HEK293 (cell line): Measurements from ENCODE around the gene MYLK2.
A peak's percentile ranks its signal among the peaks of the same experiment; 100 is the strongest.

Source experiments
- CTCF ChIA-PET: fragments of 350-600 bp; formaldehyde crosslinking; extraction: SDS; loops from one replicate; lab custom pipeline; 2021; ENCODE audit warnings: antibody characterized with exemption; lab: Yijun Ruan, JAX
- POLR2A ChIA-PET: fragments of 300-600 bp; formaldehyde crosslinking; extraction: SDS; loops from one replicate; lab custom pipeline; 2020; ENCODE audit warnings: antibody characterized with exemption, inconsistent platforms; lab: Yijun Ruan, JAX
- H3K27ac ChIP-seq: fragments of 200-500 bp; sonication (Bioruptor generic); 2 replicates; pipeline ENCODE4 v1.5.1; 2014; ENCODE audit warnings: low read depth, low read length, control low read depth, inconsistent platforms; ENCODE audit errors: extremely low read depth
- H3K36me3 ChIP-seq, 2 experiments: fragments of 200-500 bp in 1 of 2; sonication (Bioruptor generic) in 1 of 2; 1 replicate in 1 of 2; 2 replicates in 1 of 2; pipeline ENCODE4 v1.5.1; 2014 to 2017; ENCODE audit warnings: inconsistent platforms in 2 of 2, low read length in 2 of 2; ENCODE audit not compliant: control insufficient read depth in 2 of 2, insufficient read depth in 1 of 2
- H3K4me1 ChIP-seq: fragments of 200-500 bp; sonication (Bioruptor generic); 2 replicates; pipeline ENCODE4 v1.5.1; 2014; ENCODE audit warnings: mild to moderate bottlenecking, low read length, inconsistent platforms; ENCODE audit not compliant: control insufficient read depth, insufficient read depth
- H3K4me3 ChIP-seq: 2 replicates; pipeline ENCODE4 v1.5.1; 2011; ENCODE audit warnings: low read depth, mild to moderate bottlenecking, control low read depth, low read length, moderate library complexity
- H3K9me3 ChIP-seq: fragments of 200-500 bp; sonication (Bioruptor generic); 2 replicates; pipeline ENCODE4 v1.5.1; 2014; ENCODE audit warnings: low read depth, low read length, inconsistent platforms; ENCODE audit not compliant: control insufficient read depth, insufficient read depth
- EGR2 ChIP-seq: fragments of 450-650 bp; formaldehyde crosslinking; IDR thresholded peaks from 2 replicates; pipeline ENCODE4 v1.5.1; 2016; ENCODE audit warnings: low read depth, missing biosample characterization, missing genetic modification characterization
- HOXD13 ChIP-seq: sonication (generic); formaldehyde crosslinking; IDR thresholded peaks from 2 replicates; pipeline ENCODE4 v1.8.0; 2022; ENCODE audit warnings: missing genetic modification reagents, borderline replicate concordance
- INSM2 ChIP-seq: fragments of 450-650 bp; formaldehyde crosslinking; IDR thresholded peaks from 2 replicates; pipeline ENCODE4 v1.5.1; 2016; ENCODE audit warnings: missing biosample characterization, missing genetic modification characterization
- MEIS1 ChIP-seq: sonication (generic); formaldehyde crosslinking; IDR thresholded peaks from 2 replicates; pipeline ENCODE4 v1.8.1; 2022; ENCODE audit warnings: missing genetic modification reagents, mild to moderate bottlenecking, borderline replicate concordance
- MYNN ChIP-seq: fragments of 450-650 bp; formaldehyde crosslinking; IDR thresholded peaks from 2 replicates; pipeline ENCODE4 v1.5.1; 2016; ENCODE audit warnings: missing biosample characterization, missing genetic modification characterization, borderline replicate concordance
- YY2 ChIP-seq: fragments of 450-650 bp; formaldehyde crosslinking; IDR thresholded peaks from 2 replicates; pipeline ENCODE4 v1.5.1; 2016; ENCODE audit warnings: missing biosample characterization, missing genetic modification characterization
- ZFHX2 ChIP-seq: fragments of 450-650 bp; formaldehyde crosslinking; conservative IDR thresholded peaks from 2 replicates; pipeline ENCODE4 v1.5.1; 2016; ENCODE audit warnings: missing biosample characterization, missing genetic modification characterization
- ZNF157 ChIP-seq: fragments of 450-650 bp; formaldehyde crosslinking; IDR thresholded peaks from 2 replicates; pipeline ENCODE4 v1.5.1; 2016; ENCODE audit warnings: missing biosample characterization, missing genetic modification characterization
- ZNF214 ChIP-seq: fragments of 450-650 bp; formaldehyde crosslinking; IDR thresholded peaks from 2 replicates; pipeline ENCODE4 v1.5.1; 2017; ENCODE audit warnings: missing biosample characterization, mild to moderate bottlenecking, missing genetic modification characterization, borderline replicate concordance
- ZNF274 ChIP-seq, 2 experiments: fragments of 200-500 bp in 1 of 2; fragments of 450-650 bp in 1 of 2; sonication (Bioruptor generic) in 1 of 2; formaldehyde crosslinking in 1 of 2; IDR thresholded peaks; 2 replicates each; pipeline versions ENCODE4 v1.5.1 to v1.6.1; 2014 to 2016; ENCODE audit warnings: borderline replicate concordance in 1 of 2, inconsistent platforms in 1 of 2, low read length in 1 of 2, missing biosample characterization in 1 of 2, missing genetic modification characterization in 1 of 2
- ZNF324 ChIP-seq: fragments of 450-650 bp; formaldehyde crosslinking; IDR thresholded peaks from 2 replicates; pipeline ENCODE4 v1.5.1; 2016; ENCODE audit warnings: missing biosample characterization, missing genetic modification characterization
- ZNF341 ChIP-seq: fragments of 450-650 bp; formaldehyde crosslinking; IDR thresholded peaks from 2 replicates; pipeline ENCODE4; 2016; ENCODE audit warnings: low read depth, missing biosample characterization, missing genetic modification characterization
- ZNF488 ChIP-seq: fragments of 450-650 bp; formaldehyde crosslinking; IDR thresholded peaks from 2 replicates; pipeline ENCODE4 v1.5.1; 2016; ENCODE audit warnings: missing biosample characterization, missing genetic modification characterization
- ZNF555 ChIP-seq: fragments of 450-650 bp; formaldehyde crosslinking; conservative IDR thresholded peaks from 2 replicates; pipeline ENCODE4 v1.5.1; 2017; ENCODE audit warnings: missing biosample characterization, mild to moderate bottlenecking, missing genetic modification characterization, inconsistent platforms
- ZNF600 ChIP-seq: fragments of 450-650 bp; formaldehyde crosslinking; IDR thresholded peaks from 2 replicates; pipeline ENCODE4 v1.5.1; 2016; ENCODE audit warnings: missing biosample characterization, missing genetic modification characterization
- ZNF610 ChIP-seq: fragments of 450-650 bp; formaldehyde crosslinking; IDR thresholded peaks from 2 replicates; pipeline ENCODE4 v1.5.1; 2016; ENCODE audit warnings: missing biosample characterization, missing genetic modification characterization, borderline replicate concordance
- ZNF701 ChIP-seq: fragments of 450-650 bp; formaldehyde crosslinking; IDR thresholded peaks from 2 replicates; pipeline ENCODE4 v1.5.1; 2016; ENCODE audit warnings: missing biosample characterization, missing genetic modification characterization
- ZNF768 ChIP-seq: fragments of 450-650 bp; formaldehyde crosslinking; IDR thresholded peaks from 2 replicates; pipeline ENCODE4 v1.5.1; 2018; ENCODE audit warnings: missing biosample characterization, mild to moderate bottlenecking, missing genetic modification characterization
- ZNF776 ChIP-seq: fragments of 450-650 bp; formaldehyde crosslinking; IDR thresholded peaks from 2 replicates; pipeline ENCODE4 v1.5.0; 2017; ENCODE audit warnings: missing biosample characterization, missing genetic modification characterization, borderline replicate concordance
- ZNF830 ChIP-seq: fragments of 450-650 bp; IDR thresholded peaks from 2 replicates; pipeline ENCODE4 v1.5.0; 2018; ENCODE audit warnings: missing biosample characterization, missing genetic modification characterization, low read depth, mild to moderate bottlenecking, moderate library complexity
- ZNF837 ChIP-seq: fragments of 450-650 bp; formaldehyde crosslinking; IDR thresholded peaks from 2 replicates; pipeline ENCODE4 v1.5.1; 2016; ENCODE audit warnings: missing biosample characterization, missing genetic modification characterization
- ZXDB ChIP-seq: fragments of 450-650 bp; formaldehyde crosslinking; IDR thresholded peaks from 2 replicates; pipeline ENCODE4 v1.5.1; 2016; ENCODE audit warnings: missing biosample characterization, missing genetic modification characterization
- TF ChIP-seq, protein P1 (sequence below): IDR thresholded peaks from 2 replicates; pipeline ENCODE4 v1.6.1; 2011; ENCODE audit warnings: mild to moderate bottlenecking, low read depth, low read length, borderline replicate concordance
- TF ChIP-seq, protein P2 (sequence below): fragments of 450-650 bp; formaldehyde crosslinking; IDR thresholded peaks from 2 replicates; pipeline ENCODE4 v1.5.1; 2016; ENCODE audit warnings: missing biosample characterization, missing genetic modification characterization

The MYLK2 gene

GRCh38 chr20:31838646-31839292 lies 19.6 kb downstream of the MYLK2 start (continued):
- no peak for TF ChIP-seq ZNF274 (IDR thresholded peaks at IDR 0.05; ENCODE audit: low read length)
- no peak for TF ChIP-seq ZNF274 (tag by site-specific recombination; IDR thresholded peaks at IDR 0.05; ENCODE audit: borderline replicate concordance)
- TF ChIP-seq ZNF830 (tag by site-specific recombination) = no peak
- TF ChIP-seq, protein P1, sequence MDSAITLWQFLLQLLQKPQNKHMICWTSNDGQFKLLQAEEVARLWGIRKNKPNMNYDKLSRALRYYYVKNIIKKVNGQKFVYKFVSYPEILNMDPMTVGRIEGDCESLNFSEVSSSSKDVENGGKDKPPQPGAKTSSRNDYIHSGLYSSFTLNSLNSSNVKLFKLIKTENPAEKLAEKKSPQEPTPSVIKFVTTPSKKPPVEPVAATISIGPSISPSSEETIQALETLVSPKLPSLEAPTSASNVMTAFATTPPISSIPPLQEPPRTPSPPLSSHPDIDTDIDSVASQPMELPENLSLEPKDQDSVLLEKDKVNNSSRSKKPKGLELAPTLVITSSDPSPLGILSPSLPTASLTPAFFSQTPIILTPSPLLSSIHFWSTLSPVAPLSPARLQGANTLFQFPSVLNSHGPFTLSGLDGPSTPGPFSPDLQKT = no peak

DNA sequence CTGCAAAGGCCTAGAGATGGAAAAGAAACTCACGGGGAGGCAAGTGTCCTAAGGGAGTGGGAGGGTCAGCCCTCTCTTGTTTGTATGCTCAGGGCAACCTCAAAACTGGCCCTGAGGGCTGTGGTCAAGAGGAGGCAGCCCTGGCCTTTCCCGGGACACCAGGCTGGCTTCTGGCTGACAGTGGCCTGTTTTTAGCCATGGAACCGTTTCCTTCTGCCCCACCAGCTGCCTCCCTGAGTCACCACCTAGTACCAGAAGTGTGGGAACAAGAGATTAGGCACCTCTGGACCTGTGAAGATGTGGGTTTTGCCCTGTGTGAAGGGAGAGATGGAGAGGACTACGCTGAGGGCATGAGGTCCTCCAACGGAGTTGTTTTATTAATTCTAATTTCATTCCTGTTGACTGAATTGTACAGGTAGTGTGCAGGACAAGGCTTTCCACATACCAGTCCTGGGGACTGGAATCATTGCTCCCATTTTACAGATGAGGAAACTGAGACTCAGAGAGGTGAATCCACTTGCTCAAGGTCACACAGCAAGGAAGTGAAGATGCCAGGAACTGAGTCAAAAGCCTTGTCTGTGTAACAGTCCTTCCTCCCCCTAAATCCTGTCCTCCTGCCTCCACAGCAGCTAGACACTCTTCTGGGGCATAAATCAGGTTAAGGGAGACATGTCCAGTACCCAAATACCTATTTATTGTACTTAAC lies 20.8 kb downstream of the MYLK2 start:
- H3K36me3 ChIP-seq = no peaks in the 10 kb centered on the region
- no peak overlapping the region for H3K27ac ChIP-seq
- H3K9me3 ChIP-seq = no peaks in the 10 kb centered on the region
- ChIA-PET POLR2A (interaction anchor here (2.2 kb wide), 1 partner anchor 40 kb away, joined by 8 read pairs; no protein-coding TSS in a partner anchor), CTCF (interaction anchor here (4.5 to 8.4 kb wide), 2 partner anchors 7 to 13 kb away, joined by 35 to 87 read pairs; partner anchors contain the start of gene FOXS1)
- no peak for TF ChIP-seq ZNF488 (tag by site-specific recombination)
- TF ChIP-seq ZNF837 (tag by site-specific recombination) = no peak
- TF ChIP-seq ZNF214 (tag by site-specific recombination) = no peak
- no peak for TF ChIP-seq ZXDB (tag by site-specific recombination)
- TF ChIP-seq MEIS1 (CRISPR knock-in tag) = no peak
- TF ChIP-seq ZNF768 (tag by site-specific recombination) = peak; percentile 90; the same call in 1 of the 2 replicates
- TF ChIP-seq ZNF555 = no peak
- no peaks in the 10 kb centered on the region for H3K4me1 ChIP-seq
- H3K4me3 ChIP-seq = no peak overlapping the region

DNA sequence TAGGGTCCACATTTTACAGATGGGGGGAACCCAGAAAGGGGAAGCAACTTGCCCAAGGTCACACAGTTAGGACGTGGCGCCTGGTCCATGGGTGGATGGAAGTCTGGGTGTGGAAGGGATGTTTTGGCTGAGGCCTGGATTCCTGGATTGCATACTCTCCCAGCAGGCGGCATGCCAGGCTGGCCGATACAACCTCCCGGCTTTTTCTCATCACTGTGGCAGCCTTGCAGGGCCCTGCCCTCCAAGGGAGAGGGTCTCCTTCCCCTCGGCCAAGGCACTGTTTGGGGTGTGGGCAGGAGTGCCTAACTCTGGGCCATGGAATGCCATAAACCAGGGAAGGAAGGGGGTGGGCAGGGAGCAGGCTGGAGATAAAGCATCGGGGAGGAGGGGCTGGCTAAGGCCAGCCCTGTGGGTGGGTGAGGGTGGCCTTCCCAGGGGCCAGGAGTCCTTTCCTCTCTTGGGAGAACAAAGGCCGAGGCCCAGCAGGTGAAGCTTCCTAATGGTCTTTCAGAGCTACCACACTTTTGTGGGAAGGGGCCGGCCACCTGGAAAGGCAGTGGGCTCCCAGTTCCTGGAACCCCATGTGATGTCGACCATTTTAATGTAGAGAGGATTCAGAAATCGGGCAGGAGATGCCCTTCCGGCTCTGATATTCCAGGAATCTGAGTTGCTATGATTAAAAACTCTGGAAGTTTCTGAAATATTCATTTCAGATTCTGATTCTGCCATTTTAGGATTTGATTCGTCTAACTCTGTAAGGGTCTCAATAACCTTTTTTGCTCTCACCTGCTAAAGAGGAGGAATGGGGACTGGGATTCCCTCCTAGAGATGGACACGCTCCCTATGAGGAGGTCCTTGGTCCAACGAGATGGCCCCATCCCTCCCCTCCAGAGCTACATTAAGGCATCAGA lies 22.0 kb downstream of the MYLK2 start:
- no peaks in the 10 kb centered on the region for H3K4me1 ChIP-seq
- ChIA-PET CTCF (interaction anchor here (0.6 to 3.7 kb wide), 3 partner anchors 11 to 812 kb away, joined by 3 to 17 read pairs (median 3); no protein-coding TSS in a partner anchor), POLR2A (no interaction called here)

More for the DNA sequence above, 22.0 kb downstream of the MYLK2 start:
- Histone ChIP-seq H3K4me3 (no peak overlapping the region), H3K27ac (no peak overlapping the region), H3K9me3 (no peaks in the 10 kb centered on the region), H3K36me3 (no peaks in the 10 kb centered on the region)
- TF ChIP-seq, protein P2, sequence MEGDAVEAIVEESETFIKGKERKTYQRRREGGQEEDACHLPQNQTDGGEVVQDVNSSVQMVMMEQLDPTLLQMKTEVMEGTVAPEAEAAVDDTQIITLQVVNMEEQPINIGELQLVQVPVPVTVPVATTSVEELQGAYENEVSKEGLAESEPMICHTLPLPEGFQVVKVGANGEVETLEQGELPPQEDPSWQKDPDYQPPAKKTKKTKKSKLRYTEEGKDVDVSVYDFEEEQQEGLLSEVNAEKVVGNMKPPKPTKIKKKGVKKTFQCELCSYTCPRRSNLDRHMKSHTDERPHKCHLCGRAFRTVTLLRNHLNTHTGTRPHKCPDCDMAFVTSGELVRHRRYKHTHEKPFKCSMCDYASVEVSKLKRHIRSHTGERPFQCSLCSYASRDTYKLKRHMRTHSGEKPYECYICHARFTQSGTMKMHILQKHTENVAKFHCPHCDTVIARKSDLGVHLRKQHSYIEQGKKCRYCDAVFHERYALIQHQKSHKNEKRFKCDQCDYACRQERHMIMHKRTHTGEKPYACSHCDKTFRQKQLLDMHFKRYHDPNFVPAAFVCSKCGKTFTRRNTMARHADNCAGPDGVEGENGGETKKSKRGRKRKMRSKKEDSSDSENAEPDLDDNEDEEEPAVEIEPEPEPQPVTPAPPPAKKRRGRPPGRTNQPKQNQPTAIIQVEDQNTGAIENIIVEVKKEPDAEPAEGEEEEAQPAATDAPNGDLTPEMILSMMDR (tag by site-specific recombination) = no peak
- TF ChIP-seq YY2 (tag by site-specific recombination) (no peak), ZNF776 (tag by site-specific recombination) (no peak), ZNF600 (tag by site-specific recombination) (no peak), HOXD13 (CRISPR knock-in tag) (no peak), ZNF610 (tag by site-specific recombination) (no peak), MYNN (no peak), ZNF341 (tag by site-specific recombination) (no peak), INSM2 (tag by site-specific recombination) (no peak), ZNF324 (tag by site-specific recombination) (no peak), ZNF701 (tag by site-specific recombination) (no peak), ZFHX2 (tag by site-specific recombination) (peak; percentile 47), EGR2 (tag by site-specific recombination) (peak; percentile 75), ZNF157 (tag by site-specific recombination) (no peak)
